H1 (cell line): Measurements from ENCODE around the gene SUSD1. TPM values are rescaled to one million over a fixed set of nuclear protein-coding genes. Genes with fewer than 3 reads are reported as not detected.

Source experiments
- CTCF ChIA-PET: fragments of 300-600 bp; sonication (Branson Sonifier 250); formaldehyde crosslinking; loops from one replicate; lab custom pipeline; 2021; ENCODE audit not compliant: partially characterized antibody; lab: Charles Lee
- POLR2A ChIA-PET: fragments of 300-600 bp; sonication (Branson Sonifier 250); formaldehyde crosslinking; loops from one replicate; lab custom pipeline; 2021; ENCODE audit warnings: inconsistent platforms; ENCODE audit not compliant: partially characterized antibody; lab: Charles Lee
- DNase-seq, 2 experiments: peaks; one replicate each; pipeline versions ENCODE4 v3.0.0 to v3.0.0-alpha.2; 2010 to 2022; ENCODE audit warnings: low spot score in 2 of 2, low read depth in 1 of 2, mixed read lengths in 1 of 2
- FAIRE-seq: peaks from 2 replicates; lab custom pipeline; 2011; peaks lifted over from hg19 to GRCh38; lab: Jason Lieb, UNC
- H2AFZ ChIP-seq: 2 replicates; pipeline ENCODE4 v1.8.1; 2012; ENCODE audit warnings: low read length, inconsistent platforms
- H2AK5ac ChIP-seq: 2 replicates; pipeline ENCODE4 v1.6.1; 2013; ENCODE audit warnings: low read depth, low read length
- H2BK120ac ChIP-seq: replicated peaks from 2 replicates; pipeline ENCODE3; 2013; ENCODE audit warnings: low read depth, low read length, inconsistent platforms
- H2BK12ac ChIP-seq: 2 replicates; pipeline ENCODE4 v1.6.1; 2013; ENCODE audit warnings: low read depth, low read length
- H2BK15ac ChIP-seq: 2 replicates; pipeline ENCODE4 v1.6.1; 2013; ENCODE audit warnings: low read length
- H2BK20ac ChIP-seq: 2 replicates; pipeline ENCODE4 v1.6.1; 2013; ENCODE audit warnings: low read length
- H2BK5ac ChIP-seq: 2 replicates; pipeline ENCODE4 v1.6.1; 2013; ENCODE audit warnings: low read depth, low read length
- H3K14ac ChIP-seq: 2 replicates; pipeline ENCODE4 v1.6.1; 2013; ENCODE audit warnings: inconsistent platforms; ENCODE audit not compliant: insufficient read length
- H3K18ac ChIP-seq: 2 replicates; pipeline ENCODE4 v1.6.1; 2013; ENCODE audit warnings: low read length; ENCODE audit errors: extremely low read depth
- H3K23ac ChIP-seq: 2 replicates; pipeline ENCODE4 v1.6.1; 2013; ENCODE audit warnings: inconsistent platforms; ENCODE audit not compliant: insufficient read length
- H3K23me2 ChIP-seq: 2 replicates; pipeline ENCODE4 v1.6.1; 2013; ENCODE audit warnings: low read depth, low read length
- H3K27ac ChIP-seq: 2 replicates; pipeline ENCODE4 v1.6.1; 2011; ENCODE audit warnings: low read depth, low read length, inconsistent platforms
- H3K27me3 ChIP-seq, 4 experiments: replicated peaks in 1 of 4; 1 replicate in 1 of 4; 2 replicates in 3 of 4; pipeline versions ENCODE4 v1.6.1 to v1.8.1; 2011 to 2013; ENCODE audit warnings: low read length in 3 of 4, mild to moderate bottlenecking in 3 of 4, inconsistent platforms in 2 of 4, mixed read lengths in 2 of 4, moderate library complexity in 1 of 4; ENCODE audit not compliant: control insufficient read depth in 3 of 4, insufficient read depth in 3 of 4; ENCODE audit errors: extremely low read depth in 1 of 4
- H3K36me3 ChIP-seq, 4 experiments: 2 replicates each; pipeline versions ENCODE4 v1.6.1 to v1.8.1; 2011 to 2013; ENCODE audit warnings: mild to moderate bottlenecking in 4 of 4, low read length in 3 of 4, moderate library complexity in 2 of 4, control low read depth in 1 of 4, inconsistent platforms in 1 of 4; ENCODE audit not compliant: insufficient read depth in 4 of 4, control insufficient read depth in 2 of 4
- H3K4ac ChIP-seq: replicated peaks from 2 replicates; pipeline ENCODE3; 2013; ENCODE audit warnings: low read length, low read depth, mixed read lengths, inconsistent platforms; ENCODE audit not compliant: insufficient read length
- H3K4me1 ChIP-seq, 4 experiments: replicated peaks in 1 of 4; 1 replicate in 1 of 4; 2 replicates in 3 of 4; pipeline versions ENCODE4 v1.6.1 to v1.8.1; 2011 to 2013; ENCODE audit warnings: low read length in 3 of 4, inconsistent platforms in 2 of 4, mixed read lengths in 1 of 4; ENCODE audit not compliant: insufficient read depth in 4 of 4, control insufficient read depth in 3 of 4
- H3K4me2 ChIP-seq, 2 experiments: 2 replicates each; pipeline versions ENCODE4 v1.6.1 to v1.8.1; 2011 to 2013; ENCODE audit warnings: low read depth in 2 of 2, low read length in 2 of 2, control low read depth in 1 of 2, inconsistent platforms in 1 of 2, mild to moderate bottlenecking in 1 of 2; ENCODE audit not compliant: insufficient read depth in 1 of 2
- H3K4me3 ChIP-seq, 4 experiments: fragments of 200-600, 300-600 bp in 1 of 4; sonication (generic), shearing (Covaris generic), sonication (Bioruptor Twin) in 1 of 4; 2 replicates each; pipeline versions ENCODE4 v1.5.1 to v1.8.1; 2011 to 2016; ENCODE audit warnings: low read length in 4 of 4, low read depth in 3 of 4, control low read depth in 2 of 4, inconsistent platforms in 2 of 4, mild to moderate bottlenecking in 2 of 4, mixed read lengths in 1 of 4, moderate library complexity in 1 of 4; ENCODE audit not compliant: insufficient read depth in 2 of 4; ENCODE audit errors: extremely low read depth in 1 of 4
- H3K56ac ChIP-seq: replicated peaks from 2 replicates; pipeline ENCODE3; 2013; ENCODE audit warnings: low read depth, mild to moderate bottlenecking, mixed read lengths, low read length, inconsistent platforms; ENCODE audit not compliant: insufficient read length
- H3K79me1 ChIP-seq: 2 replicates; pipeline ENCODE4 v1.6.1; 2013; ENCODE audit warnings: low read depth, low read length, control low read depth
- H3K79me2 ChIP-seq, 2 experiments: 2 replicates each; pipeline versions ENCODE4 v1.6.1 to v1.8.1; 2012 to 2013; ENCODE audit warnings: low read length in 2 of 2, mild to moderate bottlenecking in 2 of 2, inconsistent platforms in 1 of 2; ENCODE audit not compliant: insufficient read depth in 2 of 2, control insufficient read depth in 1 of 2
- H3K9ac ChIP-seq, 4 experiments: replicated peaks in 1 of 4; 1 replicate in 1 of 4; 2 replicates in 3 of 4; pipeline versions ENCODE4 v1.6.1 to v1.8.1; 2011 to 2013; ENCODE audit warnings: low read depth in 3 of 4, low read length in 3 of 4, control low read depth in 2 of 4, mild to moderate bottlenecking in 2 of 4, moderate library complexity in 2 of 4, inconsistent platforms in 1 of 4; ENCODE audit errors: extremely low read depth in 1 of 4
- H3K9me3 ChIP-seq, 2 experiments: 2 replicates each; pipeline versions ENCODE4 v1.6.1 to v1.8.1; 2012 to 2013; ENCODE audit warnings: mild to moderate bottlenecking in 2 of 2, moderate library complexity in 2 of 2, control low read depth in 1 of 2, inconsistent platforms in 1 of 2, low read depth in 1 of 2, low read length in 1 of 2, mixed read lengths in 1 of 2; ENCODE audit not compliant: insufficient read depth in 2 of 2
- H4K20me1 ChIP-seq, 2 experiments: replicated peaks in 1 of 2; 2 replicates each; pipeline versions ENCODE3 to v1.8.1; 2011 to 2013; ENCODE audit warnings: inconsistent platforms in 2 of 2, low read length in 2 of 2, mild to moderate bottlenecking in 1 of 2; ENCODE audit not compliant: insufficient read depth in 2 of 2, control insufficient read depth in 1 of 2
- H4K5ac ChIP-seq: 2 replicates; pipeline ENCODE4 v1.6.1; 2013; ENCODE audit warnings: low read length, low read depth, mixed read lengths, inconsistent platforms; ENCODE audit not compliant: insufficient read length
- H4K8ac ChIP-seq: 2 replicates; pipeline ENCODE4 v1.8.0; 2013; ENCODE audit warnings: mild to moderate bottlenecking, moderate library complexity, low read length, inconsistent platforms; ENCODE audit not compliant: insufficient read depth; ENCODE audit errors: extremely low read depth
- H4K91ac ChIP-seq: replicated peaks from 2 replicates; pipeline ENCODE3; 2013; ENCODE audit warnings: low read length, mixed read lengths, inconsistent platforms; ENCODE audit not compliant: insufficient read length
- CBX8 ChIP-seq: fragments of 300-800, 300-1000 bp; sonication (generic); IDR thresholded peaks from 2 replicates; pipeline ENCODE4 v1.7.1; 2016; ENCODE audit warnings: low read depth, low read length, borderline replicate concordance
- RAD21 ChIP-seq, 2 experiments: IDR thresholded peaks in 1 of 2; conservative IDR thresholded peaks in 1 of 2; 2 replicates each; pipeline ENCODE4 v1.6.1; 2011; ENCODE audit warnings: low read depth in 2 of 2, low read length in 2 of 2, improper control_type of control experiment in 1 of 2, inconsistent platforms in 1 of 2, mild to moderate bottlenecking in 1 of 2, moderate library complexity in 1 of 2
- ZNF274 ChIP-seq: IDR thresholded peaks from 2 replicates; pipeline ENCODE4 v1.7.0; 2012; ENCODE audit warnings: low read length, borderline replicate concordance; ENCODE audit errors: extremely low read depth
- WGBS, 2 experiments: shearing (Covaris generic) in 1 of 2; methylation state at CpG; one replicate each; pipeline versions ENCODE4 v1.1.6 to v1.1.7; 2013 to 2015; ENCODE audit warnings: low lambda C conversion rate in 2 of 2, mixed read lengths in 2 of 2, inconsistent platforms in 1 of 2, low coverage in 1 of 2, missing lambda C conversion rate in 1 of 2; ENCODE audit not compliant: insufficient replicate concordance in 2 of 2, insufficient coverage in 1 of 2, insufficient read length in 1 of 2; ENCODE audit errors: extremely low coverage in 1 of 2, missing lambda C conversion rate in 1 of 2; 5-methylcytosine and 5-hydroxymethylcytosine counted together
- polyA plus RNA-seq, 7 experiments: library from polyadenylated mRNA; depleted of rRNA in 3 of 7; stranded (reverse) in 5 of 7; unstranded in 2 of 7; fragments of >200 nt in 5 of 7; fragments of 200-250 nt in 2 of 7; gene quantifications; 1 replicate in 5 of 7; 2 replicates in 1 of 7; 4 replicates in 1 of 7; pipeline versions ENCODE4 v1.2.1 to v1.2.3, GENCODE V29; 2011 to 2013; ENCODE audit warnings: missing spikeins in 2 of 7, mixed read lengths in 2 of 7
- total RNA-seq: library from RNA; stranded (reverse); fragmentation: NEBNext Ultra II Directional; extraction: Animal tissue kit (Norgen Biotek cat#: 25700); gene quantifications from 2 replicates; pipeline ENCODE4 v1.2.1, GENCODE V29; 2021

SUSD1 gene
- total and polyA plus RNA-seq, 2 of the 8 experiments (the other 6 are each of a cell fraction or from before 2014, with no cell fraction given) = 2.8 to 7.2 TPM

DNA sequence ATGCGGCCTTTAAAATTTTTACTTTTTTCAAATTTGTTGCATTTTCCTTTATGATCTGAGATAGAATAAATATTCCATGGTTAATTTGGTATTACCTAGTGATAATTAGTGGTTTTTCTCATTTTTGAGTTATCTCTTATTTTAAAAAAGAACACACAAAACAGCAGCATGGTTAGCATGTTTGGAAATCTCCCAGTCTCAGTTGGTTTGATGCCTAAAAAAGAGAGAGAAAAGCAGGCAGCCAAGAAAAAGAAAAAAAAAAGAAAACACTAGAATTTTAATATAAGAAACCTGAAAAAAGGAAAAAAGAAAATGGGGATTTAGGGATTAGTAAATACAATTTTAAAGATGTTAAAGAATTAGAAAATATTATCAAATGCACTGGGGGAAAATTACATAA is 15.3 kb downstream of the SUSD1 start:
- FAIRE-seq (no peak), DNase-seq (no peak)
- Histone ChIP-seq H3K4ac (no peak overlapping the region), H3K4me1 (no peaks in the 10 kb centered on the region), H3K4me2 (no peak overlapping the region), H2BK12ac (no peak overlapping the region), H2AFZ (no peak overlapping the region), H2BK5ac (no peak overlapping the region), H2BK20ac (no peak overlapping the region), H3K14ac (no peak overlapping the region), H3K23ac (no peak overlapping the region), H3K27me3 (no peaks in the 10 kb centered on the region), H3K36me3 (no peaks in the 10 kb centered on the region), H3K9me3 (no peaks in the 10 kb centered on the region), H3K79me2 (no peaks in the 10 kb centered on the region), H3K4me3 (no peak overlapping the region), H2BK120ac (no peak overlapping the region), H3K27ac (no peak overlapping the region), H4K91ac (no peak overlapping the region), H4K5ac (no peak overlapping the region), H2AK5ac (no peak overlapping the region), H3K56ac (no peak overlapping the region), H4K20me1 (no peaks in the 10 kb centered on the region), H2BK15ac (no peak overlapping the region), H3K9ac (no peak overlapping the region), H3K23me2 (no peaks in the 10 kb centered on the region), H3K79me1 (no peaks in the 10 kb centered on the region), H3K18ac (no peak overlapping the region), H4K8ac (no peak overlapping the region)
- TF ChIP-seq RAD21 (IDR thresholded peaks at IDR 0.05 in 1 of 2, conservative IDR thresholded peaks at IDR 0.05 in 1 of 2; ENCODE audit: low read depth in 2 of 2, low read length in 2 of 2) (no peak), ZNF274 (no peak), CBX8 (no peak)
- WGBS, 2 experiments = 96% methylated on average over 1 of the region's 1 CpG; no CpG with 5 or more reads in 1 of the 2 experiments
- ChIA-PET CTCF (no interaction called here), POLR2A (interaction anchor here (0.7 kb wide), 1 partner anchor 15 kb away, joined by 3 read pairs; the partner anchor contains the start of gene SUSD1)
